Ramos (cell line): ENCODE data around the gene SLC5A1.
"Not testable (repeated sequence)": the region's sequence is repeated elsewhere in the genome, so short reads cannot be mapped to it uniquely, and the experiment has no call there.

ENCODE experiments used
- in situ Hi-C: fragments of 300-500 bp; cut with MboI; formaldehyde crosslinking; loops from one replicate; pipeline ENCODE4 v1.14.3; 2022; ENCODE audit warnings: low sequenced_read_pairs; ENCODE audit not compliant: unreplicated experiment

Gene SLC5A1

DNA sequence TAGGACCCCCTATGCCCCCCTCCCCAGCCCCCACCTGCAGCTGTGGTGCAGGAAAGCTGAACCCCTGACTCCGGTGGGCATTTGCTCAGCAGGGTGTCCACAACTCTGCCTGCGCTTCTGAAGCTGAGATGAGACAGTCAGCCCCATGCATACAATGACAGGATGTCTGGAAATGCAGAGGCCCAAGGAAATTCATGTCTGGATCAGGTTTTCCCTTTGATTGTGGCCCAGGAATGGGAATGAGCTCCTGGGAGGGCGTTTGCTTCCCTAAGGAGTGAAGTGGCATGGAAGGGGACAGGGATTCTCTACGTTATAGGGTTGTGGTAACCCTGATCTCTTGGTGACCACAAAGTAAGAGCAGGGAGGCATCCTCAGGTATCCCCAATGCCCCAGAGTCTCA, 93.8 kb downstream of the SLC5A1 start:
- in situ Hi-C loops: loop anchor here (25.0 kb wide), 1 partner anchor 325 kb away; the partner anchor contains the start of genes BPIFC and FBXO7

DNA sequence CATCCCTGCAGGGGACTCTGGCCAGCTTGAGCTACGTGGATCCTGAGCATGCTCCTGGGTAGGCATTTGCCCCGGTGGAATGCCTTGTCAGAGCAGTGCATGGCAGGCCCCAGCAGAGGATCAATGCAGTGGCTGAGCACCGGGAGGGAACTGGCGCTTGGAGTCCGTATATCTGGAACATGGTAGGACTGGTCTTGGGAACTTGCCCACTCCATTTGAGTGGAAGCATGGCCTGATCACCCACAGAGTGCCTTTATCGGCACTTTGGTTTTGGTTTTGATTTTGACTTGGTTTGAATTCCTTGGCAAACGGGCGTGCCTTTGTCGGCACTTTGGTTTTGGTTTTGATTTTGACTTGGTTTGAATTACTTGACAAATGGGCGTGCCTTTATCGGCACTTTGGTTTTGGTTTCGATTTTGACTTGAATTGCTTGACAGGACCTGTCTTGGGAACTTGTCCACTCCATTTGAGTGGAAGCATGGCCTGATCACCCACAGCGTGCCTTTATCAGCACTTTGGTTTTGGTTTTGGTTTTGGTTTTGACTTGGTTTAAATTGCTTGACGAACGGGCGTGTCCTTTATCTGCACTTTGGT, 94.8 kb downstream of the SLC5A1 start:
- in situ Hi-C loops: loop anchor here (25.0 kb wide), 1 partner anchor 324 kb away; the partner anchor contains the start of genes BPIFC and FBXO7

DNA sequence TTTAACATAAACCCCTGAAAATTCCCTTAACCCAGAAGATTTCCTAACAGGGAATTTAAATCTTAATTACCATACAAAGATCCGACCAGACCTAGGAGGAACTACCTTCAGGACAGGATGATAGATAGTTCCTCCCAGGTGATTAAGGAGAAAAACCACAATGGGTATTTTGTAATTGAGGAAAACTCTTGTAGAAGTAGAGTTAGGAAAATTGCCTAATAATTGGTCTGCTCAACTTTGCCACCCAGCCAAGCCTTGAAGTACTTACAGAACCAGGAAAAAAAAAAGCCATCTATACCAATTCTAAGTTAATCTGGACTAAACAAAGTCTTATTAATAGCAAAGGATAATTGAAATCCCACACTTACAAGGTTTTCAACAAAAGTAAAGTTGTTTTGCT, 95.5 kb downstream of the SLC5A1 start:
- in situ Hi-C loops: loop anchor here (25.0 kb wide), 1 partner anchor 324 kb away; the partner anchor contains the start of genes BPIFC and FBXO7

- in situ Hi-C loops: loop anchor here (25.0 kb wide), 1 partner anchor 322 kb away; the partner anchor contains the start of genes BPIFC and FBXO7
Observed at GRCh38 chr22:32140688-32141087, 97.6 kb downstream of the SLC5A1 start.

GRCh38 chr22:32142600-32142999, 99.5 kb downstream of the SLC5A1 start:
- in situ Hi-C loops: loop anchor here (25.0 kb wide), 1 partner anchor 320 kb away; the partner anchor contains the start of genes BPIFC and FBXO7

- in situ Hi-C loops: loop anchor here (25.0 kb wide), 1 partner anchor 318 kb away; the partner anchor contains the start of genes BPIFC and FBXO7
Observed at GRCh38 chr22:32144496-32145274, 101.6 kb downstream of the SLC5A1 start.

DNA sequence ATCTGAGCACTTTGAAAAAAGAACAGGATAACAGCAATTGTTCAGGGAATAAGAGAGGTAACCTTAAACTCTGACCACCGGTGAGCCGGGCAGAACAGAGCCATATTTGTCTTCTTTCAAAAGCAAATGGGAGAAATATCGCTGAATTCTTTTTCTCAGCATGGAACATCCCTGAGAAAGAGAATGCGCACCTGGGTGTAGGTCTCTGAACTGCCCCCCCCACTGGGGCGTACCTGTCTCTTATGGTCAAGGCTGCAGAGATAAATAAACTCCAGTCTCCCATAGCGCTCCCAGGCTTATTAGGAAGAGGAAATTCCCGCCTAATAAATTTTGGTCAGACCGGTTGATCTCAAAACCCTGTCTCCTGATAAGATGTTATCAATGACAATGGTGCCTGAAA, 104.1 kb downstream of the SLC5A1 start:
- in situ Hi-C loops: loop anchor here (25.0 kb wide), 1 partner anchor 315 kb away; the partner anchor contains the start of genes BPIFC and FBXO7

- in situ Hi-C loops: loop anchor here (25.0 kb wide), 1 partner anchor 314 kb away; the partner anchor contains the start of genes BPIFC and FBXO7
Observed at GRCh38 chr22:32148372-32148771, 105.3 kb downstream of the SLC5A1 start.

DNA sequence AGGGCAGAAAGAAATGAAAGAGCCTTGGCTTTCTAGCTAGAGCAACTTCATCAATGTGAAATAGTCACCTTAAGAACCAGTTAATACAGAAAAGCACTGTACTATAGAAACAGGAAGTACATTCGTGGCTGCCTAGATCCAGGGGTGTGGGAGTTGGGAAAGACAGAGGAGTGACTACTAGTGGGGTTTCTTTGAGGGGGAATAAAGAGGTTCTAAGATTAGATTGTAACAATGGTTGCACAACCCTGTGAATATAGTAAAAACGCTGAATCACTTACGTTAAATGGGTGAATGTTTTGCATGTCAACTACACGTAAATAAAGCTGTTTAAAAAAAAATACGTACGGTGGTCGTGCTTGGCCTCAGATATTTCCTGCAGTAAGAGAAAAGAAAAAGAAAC, 107.6 kb downstream of the SLC5A1 start:
- in situ Hi-C loops: not testable (repeated sequence)

GRCh38 chr22:32151641-32152040, 108.6 kb downstream of the SLC5A1 start:
- in situ Hi-C loops: not testable (repeated sequence)

DNA sequence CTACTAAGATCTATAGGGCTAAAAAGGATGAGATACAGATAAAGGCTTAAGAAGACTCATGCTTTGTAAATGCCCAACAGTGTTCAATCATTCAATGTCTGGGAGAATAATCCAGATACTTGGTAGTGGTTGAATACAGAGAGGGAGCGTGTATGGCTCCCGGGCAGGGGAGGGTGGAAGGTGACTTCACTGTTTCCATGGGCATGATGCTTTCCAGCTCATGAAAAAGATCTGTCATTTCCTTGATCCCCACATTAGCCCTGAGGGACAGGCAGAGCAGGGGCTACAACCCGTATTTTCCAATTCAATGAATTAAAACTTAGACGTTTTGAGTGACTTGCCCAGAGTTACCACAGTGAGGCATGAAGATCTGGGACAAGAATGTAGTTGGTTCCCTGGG, 111.7 kb downstream of the SLC5A1 start:
- in situ Hi-C loops: not testable (repeated sequence)

DNA sequence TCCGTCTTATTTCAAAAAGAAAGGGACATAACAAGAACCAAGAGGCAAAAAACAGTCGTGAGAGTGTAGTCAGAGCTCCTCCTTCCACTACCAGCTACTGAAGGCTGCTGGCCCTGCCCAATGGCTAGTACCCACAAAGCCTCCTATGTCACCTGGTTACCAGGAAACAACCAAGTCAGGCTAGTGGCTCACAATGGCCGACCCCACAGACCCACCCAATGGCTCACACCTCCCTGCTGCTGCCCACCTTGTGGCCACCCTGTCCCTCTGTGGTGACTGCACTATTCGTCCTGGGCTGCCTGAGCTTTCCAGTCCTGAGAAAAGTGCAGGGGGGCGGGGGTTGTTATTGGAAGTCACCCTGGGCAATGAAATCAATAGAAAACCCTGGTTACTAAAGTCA, 114.6 kb downstream of the SLC5A1 start:
- in situ Hi-C loops: not testable (repeated sequence)

DNA sequence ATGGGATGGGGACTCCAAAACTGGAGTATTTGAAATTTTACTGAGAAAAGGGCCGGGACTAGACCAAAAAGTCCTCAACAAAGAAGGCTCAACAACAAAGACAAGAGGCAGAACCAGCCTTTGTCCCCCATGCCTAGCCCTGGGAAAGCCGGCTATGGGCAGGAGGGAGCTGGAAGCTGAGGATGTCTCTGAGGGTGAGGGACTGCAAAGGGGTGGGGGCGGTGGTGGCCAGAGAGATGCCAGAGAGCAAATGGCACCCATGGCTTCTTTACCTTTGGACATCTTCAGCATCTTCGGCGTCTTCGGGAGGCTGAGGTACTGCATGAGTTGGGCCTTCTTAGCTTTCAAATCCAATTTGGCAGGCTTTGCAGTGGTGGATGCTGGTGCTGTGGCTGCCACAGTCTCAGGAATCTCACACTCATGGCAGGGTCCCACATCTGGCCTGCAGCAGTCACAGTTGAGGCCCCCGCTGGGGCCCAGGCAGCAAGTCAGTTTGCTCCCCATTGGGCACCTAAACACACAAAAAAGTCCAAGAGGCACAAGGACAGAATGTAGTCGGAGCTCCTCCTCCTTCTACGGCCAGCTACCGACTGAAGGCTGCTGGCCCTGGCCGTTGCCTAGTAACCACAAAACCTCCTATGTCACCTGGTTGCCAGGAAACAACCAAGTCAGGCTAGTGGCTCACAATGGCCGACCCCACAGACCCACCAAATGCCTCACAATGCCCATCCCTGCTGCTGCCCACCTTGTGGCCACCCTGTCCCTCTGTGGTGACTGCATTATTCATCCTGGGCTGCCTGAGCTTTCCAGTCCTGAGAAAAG, 115.9 kb downstream of the SLC5A1 start, which contains the start of gene C22orf42:
Gene C22orf42, minus strand, starts transcription at position 592 of the 822 bp plus-strand sequence. Its CDS starts 88 bp downstream, at position 504.
- in situ Hi-C loops: no loop called here

DNA sequence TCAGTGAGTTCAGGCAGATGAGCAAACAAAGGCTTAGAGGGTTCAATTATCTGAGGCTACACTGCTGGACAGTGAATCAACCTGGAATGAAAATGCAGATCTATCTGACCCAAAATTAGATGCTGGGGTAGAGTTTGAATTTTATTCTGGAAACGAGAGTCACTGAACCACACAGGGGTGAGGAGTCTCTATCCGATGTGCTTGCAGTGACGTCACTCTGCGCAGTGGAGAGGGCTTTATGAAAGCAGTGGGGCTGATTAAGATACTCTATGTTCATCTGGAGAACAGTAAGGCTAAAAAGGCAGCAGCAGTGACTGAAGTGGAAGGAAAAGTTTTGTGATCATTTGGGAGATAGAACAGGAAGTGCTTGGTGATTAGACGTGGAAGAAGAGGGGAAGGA, 117.3 kb downstream of the SLC5A1 start:
- in situ Hi-C loops: not testable (repeated sequence)
